AG04450 (cell line): ENCODE measurements around the gene PSMA3. TPM values are rescaled to one million over a fixed set of nuclear protein-coding genes. Genes with fewer than 3 reads are reported as not detected.

ENCODE experiments used
- CTCF ChIA-PET: fragments of 300-600, 350-600 bp; formaldehyde crosslinking; extraction: SDS; loops from one replicate; lab custom pipeline; 2022; ENCODE audit warnings: antibody characterized with exemption, inconsistent platforms; lab: Charles Lee
- POLR2A ChIA-PET: fragments of 350-600 bp; formaldehyde crosslinking; extraction: SDS; loops from one replicate; lab custom pipeline; 2021; ENCODE audit warnings: antibody characterized with exemption, inconsistent platforms; lab: Yijun Ruan, JAX
- DNase-seq: peaks from one replicate; pipeline ENCODE4 v3.0.0-alpha.2; 2011; ENCODE audit warnings: low read depth, low spot score
- H3K27ac ChIP-seq: one replicate; pipeline ENCODE4 v1.5.1; 2012; ENCODE audit warnings: low read depth, low read length, control low read depth
- H3K27me3 ChIP-seq: one replicate; pipeline ENCODE4 v1.6.0; 2012; ENCODE audit warnings: low read length; ENCODE audit not compliant: control insufficient read depth, insufficient read depth
- H3K4me3 ChIP-seq: 2 replicates; pipeline ENCODE4 v1.5.1; 2011; ENCODE audit warnings: mild to moderate bottlenecking, low read depth, low read length, control low read depth
- H3K9me3 ChIP-seq: 2 replicates; pipeline ENCODE4 v1.5.1; 2012; ENCODE audit warnings: low read length; ENCODE audit not compliant: control insufficient read depth, insufficient read depth
- CTCF ChIP-seq: IDR thresholded peaks from 2 replicates; pipeline ENCODE4 v1.5.1; 2011; ENCODE audit warnings: low read depth, low read length, control low read depth, inconsistent platforms
- polyA plus RNA-seq: library from polyadenylated mRNA; depleted of rRNA; stranded (reverse); fragments of >200 nt; gene quantifications from 2 replicates; pipeline ENCODE4 v1.2.3, GENCODE V29; 2011

The PSMA3 gene
- polyA plus RNA-seq, 1 experiment, result 318 TPM

GRCh38 chr14:58270628-58271027, 26.0 kb downstream of the PSMA3 start:
- Histone ChIP-seq H3K27ac (no peak overlapping the region), H3K9me3 (no peaks in the 10 kb centered on the region), H3K4me3 (no peak overlapping the region), H3K27me3 (no peaks in the 10 kb centered on the region)
- TF ChIP-seq CTCF, result no peak
- no peak for DNase-seq
- CTCF ChIA-PET, result no interaction called here
- POLR2A ChIA-PET, result no interaction called here

GRCh38 chr14:58272588-58273372, 28.1 kb downstream of the PSMA3 start:
- ChIA-PET POLR2A (interaction anchor here (1.0 kb wide), 1 partner anchor 25 kb away, joined by 3 read pairs; the partner anchor contains the start of gene ARID4A), CTCF (interaction anchor here (0.6 to 1.4 kb wide), 3 partner anchors 8 to 20 kb away, joined by 3 to 7 read pairs (median 3); no protein-coding TSS in a partner anchor)
- Histone ChIP-seq H3K4me3 (no peak overlapping the region), H3K27ac (no peak overlapping the region), H3K9me3 (no peaks in the 10 kb centered on the region), H3K27me3 (no peaks in the 10 kb centered on the region)
- DNase-seq, result peak; percentile 4
- no peak for TF ChIP-seq CTCF

- no peak overlapping the region for H3K27ac ChIP-seq
- no peaks in the 10 kb centered on the region for H3K9me3 ChIP-seq
- TF ChIP-seq CTCF, result no peak
- ChIA-PET CTCF (interaction anchor here (0.7 to 1.0 kb wide), 2 partner anchors 77 to 1881 kb away, joined by 3 to 4 read pairs; no protein-coding TSS in a partner anchor), POLR2A (interaction anchor here (0.7 kb wide), 1 partner anchor 8 kb away, joined by 4 read pairs; no protein-coding TSS in a partner anchor)
- no peaks in the 10 kb centered on the region for H3K27me3 ChIP-seq
- no peak overlapping the region for H3K4me3 ChIP-seq
- no peak for DNase-seq
These were observed 30.2 kb downstream of the PSMA3 start for GRCh38 chr14:58274881-58275280.

GRCh38 chr14:58275527-58276190, 31.0 kb downstream of the PSMA3 start:
- no peaks in the 10 kb centered on the region for H3K9me3 ChIP-seq
- CTCF ChIA-PET, result interaction anchor here (0.7 to 0.8 kb wide), 2 partner anchors 167 to 1882 kb away, joined by 3 to 4 read pairs; no protein-coding TSS in a partner anchor
- no peaks in the 10 kb centered on the region for H3K27me3 ChIP-seq
- no peak overlapping the region for H3K4me3 ChIP-seq
- POLR2A ChIA-PET, result interaction anchor here (1.5 kb wide), 1 partner anchor 22 kb away, joined by 6 read pairs; the partner anchor contains the start of gene ARID4A
- no peak for TF ChIP-seq CTCF
- no peak overlapping the region for H3K27ac ChIP-seq
- DNase-seq, result no peak
